ENCODE results near the gene CERS3. TPM values are rescaled to one million over a fixed set of nuclear protein-coding genes. Genes with fewer than 3 reads are reported as not detected.

CERS3 gene
- total and polyA plus RNA-seq, 3 donors from 2014 or later, result 13.4 to 48.6 (median 17.8) TPM

GRCh38 chr15:100570735-100571313 is 42.1 kb upstream of the CERS3 start:
- DNase-seq, result peak; percentile 42
- intact Hi-C loops (cut with DNase I; ENCODE audit: low total_unique reads), result loop anchor here (10.0 kb wide), 1 partner anchor 226 kb away; the partner anchor contains the start of gene ADAMTS17
- H3K9me3 ChIP-seq, result no peaks in the 10 kb centered on the region
- no peak for TF ChIP-seq POLR2A (IDR thresholded peaks at IDR 0.05)
- TF ChIP-seq CTCF (IDR thresholded peaks at IDR 0.05), result no peak
- no peaks in the 10 kb centered on the region for H3K4me1 ChIP-seq
- 65 to 66% methylated on average over 4 of the region's 4 CpGs for WGBS, 2 donors
- H3K36me3 ChIP-seq (ENCODE audit: low read depth, missing control alignments), result no peaks in the 10 kb centered on the region
- no peaks in the 10 kb centered on the region for H3K27me3 ChIP-seq
- no peak overlapping the region for H3K4me3 ChIP-seq
- no peak overlapping the region for H3K27ac ChIP-seq

- Histone ChIP-seq H3K27ac (no peak overlapping the region), H3K9me3 (no peaks in the 10 kb centered on the region), H3K27me3 (no peaks in the 10 kb centered on the region), H3K4me3 (no peak overlapping the region), H3K36me3 (ENCODE audit: low read depth, missing control alignments) (no peaks in the 10 kb centered on the region), H3K4me1 (no peaks in the 10 kb centered on the region)
- TF ChIP-seq CTCF (IDR thresholded peaks at IDR 0.05) (no peak), POLR2A (IDR thresholded peaks at IDR 0.05) (no peak)
- DNase-seq, result no peak
- WGBS, 2 donors, result 88 to 90% methylated on average over 3 of the region's 3 CpGs
- intact Hi-C loops (cut with DNase I; ENCODE audit: low total_unique reads), result loop anchor here (10.0 kb wide), 1 partner anchor 225 kb away; the partner anchor contains the start of gene ADAMTS17
These were observed 41.5 kb upstream of the CERS3 start for GRCh38 chr15:100570275-100570674.

- no peaks in the 10 kb centered on the region for H3K27me3 ChIP-seq
- no peaks in the 10 kb centered on the region for H3K36me3 ChIP-seq (ENCODE audit: low read depth, missing control alignments)
- no peak overlapping the region for H3K27ac ChIP-seq
- WGBS, 2 donors, result 72 to 80% methylated on average over 8 of the region's 8 CpGs
- intact Hi-C loops (cut with DNase I; ENCODE audit: low total_unique reads), result no loop called here
- H3K4me1 ChIP-seq, result no peaks in the 10 kb centered on the region
- H3K9me3 ChIP-seq, result no peaks in the 10 kb centered on the region
- DNase-seq, result no peak
- no peak overlapping the region for H3K4me3 ChIP-seq
- no peak for TF ChIP-seq POLR2A (IDR thresholded peaks at IDR 0.05)
- TF ChIP-seq CTCF (IDR thresholded peaks at IDR 0.05), result no peak
These were observed 40.6 kb upstream of the CERS3 start for GRCh38 chr15:100569391-100569790.

- WGBS, 2 donors, result 93 to 98% methylated on average over 6 of the region's 6 CpGs
- Histone ChIP-seq H3K27ac (no peak overlapping the region), H3K4me1 (no peaks in the 10 kb centered on the region), H3K36me3 (ENCODE audit: low read depth, missing control alignments) (no peaks in the 10 kb centered on the region), H3K4me3 (no peak overlapping the region), H3K9me3 (no peaks in the 10 kb centered on the region), H3K27me3 (no peaks in the 10 kb centered on the region)
- intact Hi-C loops (cut with DNase I; ENCODE audit: low total_unique reads), result no loop called here
- TF ChIP-seq POLR2A (IDR thresholded peaks at IDR 0.05), result no peak
- DNase-seq, result no peak
These were observed 38.3 kb upstream of the CERS3 start for GRCh38 chr15:100566850-100567628.

GRCh38 chr15:100565591-100565990 is 36.8 kb upstream of the CERS3 start:
- H3K4me1 ChIP-seq, result no peaks in the 10 kb centered on the region
- intact Hi-C loops (cut with DNase I; ENCODE audit: low total_unique reads), result no loop called here
- H3K9me3 ChIP-seq, result no peaks in the 10 kb centered on the region
- no peak for DNase-seq
- no peak overlapping the region for H3K4me3 ChIP-seq
- TF ChIP-seq CTCF (IDR thresholded peaks at IDR 0.05) (no peak), POLR2A (IDR thresholded peaks at IDR 0.05) (no peak)
- H3K27me3 ChIP-seq, result no peaks in the 10 kb centered on the region
- 90 to 94% methylated on average over 3 of the region's 3 CpGs for WGBS, 2 donors
- H3K27ac ChIP-seq, result no peak overlapping the region
- H3K36me3 ChIP-seq (ENCODE audit: low read depth, missing control alignments), result no peaks in the 10 kb centered on the region
